HCT116 (cell line): ENCODE results near the gene CTTN. TPM values are rescaled to one million over a fixed set of nuclear protein-coding genes. Genes with fewer than 3 reads are reported as not detected.

Experiments used
- ATAC-seq: fragments of 200-7000 bp; cut with Tn5 transposase; 2 replicates; pipeline ENCODE4 v1.9.1; 2020; ENCODE audit warnings: mild to moderate bottlenecking, moderate library complexity
- BruUV-seq: library from RNA; stranded (reverse); fragments of 400-500 nt; replicated peaks from 2 replicates; lab custom pipeline; 2021; lab: Mats Ljungman, UMichigan
- CTCF ChIA-PET: fragments of 300-600 bp; sonication (Branson Sonifier 250); formaldehyde crosslinking; loops from one replicate; lab custom pipeline; 2021; ENCODE audit warnings: antibody characterized with exemption; lab: Charles Lee
- POLR2A ChIA-PET: fragments of 300-600, 350-600 bp; sonication (Branson Sonifier 250); formaldehyde crosslinking; loops from one replicate; lab custom pipeline; 2021; ENCODE audit warnings: antibody characterized with exemption; lab: Charles Lee
- RAD21 ChIA-PET, 2 experiments: fragments of 300-600 bp; sonication (Branson Sonifier 250); formaldehyde crosslinking; loops; one replicate each; lab custom pipeline; 2023; ENCODE audit warnings: low total read pairs in 2 of 2; ENCODE audit not compliant: uncharacterized antibody in 2 of 2, unreplicated experiment in 2 of 2, low non-redundant PET in 1 of 2; lab: Charles Lee
- DNase-seq: peaks from one replicate; pipeline ENCODE4 v3.0.0-alpha.2; 2010; ENCODE audit warnings: low read depth, low spot score
- H2AFZ ChIP-seq: fragments of 200-600 bp; shearing (Covaris generic), sonication (generic); 2 replicates; pipeline ENCODE4 v1.6.1; 2017; ENCODE audit warnings: low read depth, mixed run types, mixed read lengths, antibody characterized with exemption, low read length; ENCODE audit not compliant: poor library complexity, severe bottlenecking
- H3K27ac ChIP-seq: 2 replicates; pipeline ENCODE4 v1.5.1; 2012; ENCODE audit warnings: low read depth, low read length
- H3K27me3 ChIP-seq: fragments of 200-600 bp; sonication (generic); 2 replicates; pipeline ENCODE4 v1.6.1; 2016; ENCODE audit warnings: mixed run types, low read length, mixed read lengths; ENCODE audit not compliant: insufficient read depth
- H3K36me3 ChIP-seq, 2 experiments: fragments of 200-500 bp in 1 of 2; fragments of 200-600 bp in 1 of 2; sonication (Bioruptor generic) in 1 of 2; sonication (generic) in 1 of 2; 2 replicates each; pipeline versions ENCODE4 v1.5.1 to v1.6.1; 2014 to 2016; ENCODE audit warnings: low read length in 2 of 2, inconsistent platforms in 1 of 2, mixed read lengths in 1 of 2, mixed run types in 1 of 2; ENCODE audit not compliant: insufficient read depth in 2 of 2, control insufficient read depth in 1 of 2
- H3K4me1 ChIP-seq, 2 experiments: fragments of 200-600 bp in 1 of 2; sonication (generic) in 1 of 2; 2 replicates each; pipeline versions ENCODE4 v1.5.1 to v1.6.1; 2012 to 2017; ENCODE audit warnings: low read length in 2 of 2, inconsistent platforms in 1 of 2, mild to moderate bottlenecking in 1 of 2, mixed read lengths in 1 of 2, mixed run types in 1 of 2, moderate library complexity in 1 of 2; ENCODE audit not compliant: insufficient read depth in 2 of 2, control insufficient read depth in 1 of 2
- H3K4me2 ChIP-seq: fragments of 200-600 bp; sonication (generic); 2 replicates; pipeline ENCODE4 v1.6.1; 2017; ENCODE audit warnings: mixed run types, low read length, mixed read lengths
- H3K4me3 ChIP-seq, 2 experiments: fragments of 200-600 bp in 1 of 2; sonication (generic) in 1 of 2; replicated peaks in 1 of 2; 2 replicates each; pipeline ENCODE4 v1.5.1; 2011 to 2016; ENCODE audit warnings: low read length in 2 of 2, control low read depth in 1 of 2, low read depth in 1 of 2, mild to moderate bottlenecking in 1 of 2, mixed read lengths in 1 of 2, mixed run types in 1 of 2
- H3K79me2 ChIP-seq: fragments of 200-600 bp; sonication (generic); 2 replicates; pipeline ENCODE4 v1.6.1; 2017; ENCODE audit warnings: mild to moderate bottlenecking, mixed run types, low read length, moderate library complexity, mixed read lengths; ENCODE audit not compliant: insufficient read depth
- H3K9ac ChIP-seq: fragments of 200-600 bp; sonication (generic); 2 replicates; pipeline ENCODE4 v1.6.1; 2016; ENCODE audit warnings: low read length, mixed read lengths
- H3K9me2 ChIP-seq: fragments of 200-600 bp; sonication (generic), shearing (Covaris generic); 2 replicates; pipeline ENCODE4 v1.6.1; 2017; ENCODE audit warnings: mixed run types, mild to moderate bottlenecking, moderate library complexity; ENCODE audit not compliant: insufficient read depth
- H3K9me3 ChIP-seq, 2 experiments: fragments of 200-500 bp in 1 of 2; fragments of 200-600 bp in 1 of 2; sonication (Bioruptor generic) in 1 of 2; sonication (generic) in 1 of 2; 2 replicates each; pipeline ENCODE4 v1.6.1; 2014 to 2017; ENCODE audit warnings: low read length in 2 of 2, mixed read lengths in 2 of 2, inconsistent platforms in 1 of 2, low read depth in 1 of 2, mild to moderate bottlenecking in 1 of 2, mixed run types in 1 of 2, moderate library complexity in 1 of 2; ENCODE audit not compliant: control insufficient read depth in 1 of 2, insufficient read depth in 1 of 2
- H4K20me1 ChIP-seq: fragments of 200-600 bp; sonication (generic), shearing (Covaris generic); 2 replicates; pipeline ENCODE4 v1.6.1; 2017; ENCODE audit warnings: mixed run types, mild to moderate bottlenecking, moderate library complexity; ENCODE audit not compliant: insufficient read depth
- CBX3 ChIP-seq: IDR thresholded peaks from 2 replicates; pipeline ENCODE4 v1.6.1; 2012; ENCODE audit warnings: low read depth
- EGR1 ChIP-seq: IDR thresholded peaks from 2 replicates; pipeline ENCODE4 v1.6.1; 2012; ENCODE audit warnings: low read depth
- ELF1 ChIP-seq: IDR thresholded peaks from 2 replicates; pipeline ENCODE4 v1.6.1; 2012; ENCODE audit warnings: low read depth, borderline replicate concordance
- EZH2phosphoT487 ChIP-seq: fragments of 200-600 bp; IDR thresholded peaks from 2 replicates; pipeline ENCODE4 v1.6.1; 2018; ENCODE audit warnings: antibody characterized with exemption, borderline replicate concordance
- FOSL1 ChIP-seq: IDR thresholded peaks from 2 replicates; pipeline ENCODE4 v1.6.1; 2012; ENCODE audit warnings: low read depth
- POLR2AphosphoS5 ChIP-seq: IDR thresholded peaks from 2 replicates; pipeline ENCODE4 v1.6.1; 2011; ENCODE audit warnings: mild to moderate bottlenecking, low read depth, low read length, moderate library complexity
- intact Hi-C: fragments of 100-400 bp; cut with micrococcal nuclease; formaldehyde crosslinking; loops from 2 replicates; pipeline ENCODE4 v1.10.0; 2022
- total RNA-seq: library from RNA; stranded (reverse); gene quantifications from one replicate; pipeline ENCODE4 v1.2.1, GENCODE V29; 2021; ENCODE audit not compliant: unreplicated experiment
- TF ChIP-seq, protein P1 (sequence below): IDR thresholded peaks from 2 replicates; pipeline ENCODE4 v1.6.1; 2012
- TF ChIP-seq, protein P2 (sequence below): IDR thresholded peaks from 2 replicates; pipeline ENCODE4 v1.6.1; 2011; ENCODE audit warnings: mild to moderate bottlenecking, low read length, moderate library complexity; ENCODE audit not compliant: insufficient replicate concordance; ENCODE audit errors: extremely low read depth
- TF ChIP-seq, protein P3 (sequence below): IDR thresholded peaks from 2 replicates; pipeline ENCODE4 v1.6.1; 2012; ENCODE audit warnings: low read depth

CTTN gene
- total RNA-seq, 1 experiment from 2014 or later, result 249 TPM

DNA sequence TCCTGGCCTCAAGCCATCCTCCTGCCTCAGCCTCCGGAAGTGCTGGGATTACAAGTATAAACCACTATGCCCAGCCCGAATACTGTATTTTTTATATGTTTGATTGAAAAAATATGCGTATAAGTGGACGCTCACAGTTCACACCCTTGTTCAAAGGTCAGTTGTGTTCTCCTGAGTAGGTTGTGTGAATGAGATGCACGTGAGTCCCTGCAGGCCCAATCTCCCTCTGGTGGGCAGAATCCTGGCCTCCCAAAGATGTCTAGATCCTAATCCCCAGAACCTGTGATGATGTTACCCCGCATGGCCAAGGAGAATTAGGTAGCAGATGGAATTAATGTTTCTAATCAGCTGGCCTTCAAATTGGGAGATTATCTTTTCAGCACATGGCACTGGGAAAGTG is 41.9 kb downstream of the CTTN start:
- Histone ChIP-seq H4K20me1 (no peaks in the 10 kb centered on the region), H3K27me3 (no peaks in the 10 kb centered on the region), H3K9me3 (no peaks in the 10 kb centered on the region), H3K9me2 (no peaks in the 10 kb centered on the region), H2AFZ (no peak overlapping the region), H3K4me3 (no peak overlapping the region), H3K4me1 (no peaks in the 10 kb centered on the region), H3K27ac (no peak overlapping the region), H3K79me2 (no peaks in the 10 kb centered on the region), H3K36me3 (peaks cover 17 to 24% of the 10 kb centered on the region in 2 experiments; a peak in 3 of 4 replicates), H3K4me2 (no peak overlapping the region), H3K9ac (no peak overlapping the region)
- no TSS peak for BruUV-seq
- ATAC-seq, result no peak
- DNase-seq, result no peak
- ChIA-PET CTCF (no interaction called here), RAD21 (no interaction called here), POLR2A (no interaction called here)
- TF ChIP-seq ELF1, result no peak
- TF ChIP-seq, protein P1, sequence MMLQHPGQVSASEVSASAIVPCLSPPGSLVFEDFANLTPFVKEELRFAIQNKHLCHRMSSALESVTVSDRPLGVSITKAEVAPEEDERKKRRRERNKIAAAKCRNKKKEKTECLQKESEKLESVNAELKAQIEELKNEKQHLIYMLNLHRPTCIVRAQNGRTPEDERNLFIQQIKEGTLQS, result no peak
- no peak for TF ChIP-seq EGR1
- TF ChIP-seq, protein P2, sequence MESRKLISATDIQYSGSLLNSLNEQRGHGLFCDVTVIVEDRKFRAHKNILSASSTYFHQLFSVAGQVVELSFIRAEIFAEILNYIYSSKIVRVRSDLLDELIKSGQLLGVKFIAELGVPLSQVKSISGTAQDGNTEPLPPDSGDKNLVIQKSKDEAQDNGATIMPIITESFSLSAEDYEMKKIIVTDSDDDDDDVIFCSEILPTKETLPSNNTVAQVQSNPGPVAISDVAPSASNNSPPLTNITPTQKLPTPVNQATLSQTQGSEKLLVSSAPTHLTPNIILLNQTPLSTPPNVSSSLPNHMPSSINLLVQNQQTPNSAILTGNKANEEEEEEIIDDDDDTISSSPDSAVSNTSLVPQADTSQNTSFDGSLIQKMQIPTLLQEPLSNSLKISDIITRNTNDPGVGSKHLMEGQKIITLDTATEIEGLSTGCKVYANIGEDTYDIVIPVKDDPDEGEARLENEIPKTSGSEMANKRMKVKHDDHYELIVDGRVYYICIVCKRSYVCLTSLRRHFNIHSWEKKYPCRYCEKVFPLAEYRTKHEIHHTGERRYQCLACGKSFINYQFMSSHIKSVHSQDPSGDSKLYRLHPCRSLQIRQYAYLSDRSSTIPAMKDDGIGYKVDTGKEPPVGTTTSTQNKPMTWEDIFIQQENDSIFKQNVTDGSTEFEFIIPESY, result no peak
- TF ChIP-seq CBX3, result no peak
- no peak for TF ChIP-seq POLR2AphosphoS5
- no peak for TF ChIP-seq EZH2phosphoT487
- TF ChIP-seq FOSL1, result no peak
- TF ChIP-seq, protein P3, sequence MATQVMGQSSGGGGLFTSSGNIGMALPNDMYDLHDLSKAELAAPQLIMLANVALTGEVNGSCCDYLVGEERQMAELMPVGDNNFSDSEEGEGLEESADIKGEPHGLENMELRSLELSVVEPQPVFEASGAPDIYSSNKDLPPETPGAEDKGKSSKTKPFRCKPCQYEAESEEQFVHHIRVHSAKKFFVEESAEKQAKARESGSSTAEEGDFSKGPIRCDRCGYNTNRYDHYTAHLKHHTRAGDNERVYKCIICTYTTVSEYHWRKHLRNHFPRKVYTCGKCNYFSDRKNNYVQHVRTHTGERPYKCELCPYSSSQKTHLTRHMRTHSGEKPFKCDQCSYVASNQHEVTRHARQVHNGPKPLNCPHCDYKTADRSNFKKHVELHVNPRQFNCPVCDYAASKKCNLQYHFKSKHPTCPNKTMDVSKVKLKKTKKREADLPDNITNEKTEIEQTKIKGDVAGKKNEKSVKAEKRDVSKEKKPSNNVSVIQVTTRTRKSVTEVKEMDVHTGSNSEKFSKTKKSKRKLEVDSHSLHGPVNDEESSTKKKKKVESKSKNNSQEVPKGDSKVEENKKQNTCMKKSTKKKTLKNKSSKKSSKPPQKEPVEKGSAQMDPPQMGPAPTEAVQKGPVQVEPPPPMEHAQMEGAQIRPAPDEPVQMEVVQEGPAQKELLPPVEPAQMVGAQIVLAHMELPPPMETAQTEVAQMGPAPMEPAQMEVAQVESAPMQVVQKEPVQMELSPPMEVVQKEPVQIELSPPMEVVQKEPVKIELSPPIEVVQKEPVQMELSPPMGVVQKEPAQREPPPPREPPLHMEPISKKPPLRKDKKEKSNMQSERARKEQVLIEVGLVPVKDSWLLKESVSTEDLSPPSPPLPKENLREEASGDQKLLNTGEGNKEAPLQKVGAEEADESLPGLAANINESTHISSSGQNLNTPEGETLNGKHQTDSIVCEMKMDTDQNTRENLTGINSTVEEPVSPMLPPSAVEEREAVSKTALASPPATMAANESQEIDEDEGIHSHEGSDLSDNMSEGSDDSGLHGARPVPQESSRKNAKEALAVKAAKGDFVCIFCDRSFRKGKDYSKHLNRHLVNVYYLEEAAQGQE, result no peak
- intact Hi-C loops, result no loop called here
